Activated CD8-positive, alpha-beta memory T cell treated with anti-CD3 and anti-CD28 coated beads, Interleukin-2, amount 50 U/mL, for 24 hours (primary cell): ENCODE measurements around the gene DDX46.
"Not testable (repeated sequence)": the region's sequence is repeated elsewhere in the genome, so short reads cannot be mapped to it uniquely, and the experiment has no call there.

ENCODE experiments used
- DNase-seq: peaks from one replicate; pipeline ENCODE4 v3.0.0-alpha.2; 2020; ENCODE audit errors: extremely low read depth

The DDX46 gene

GRCh38 chr5:134840811-134841210 is 82.2 kb downstream of the DDX46 start:
- DNase-seq = no peak

GRCh38 chr5:134844252-134844651 is 85.7 kb downstream of the DDX46 start:
- DNase-seq = no peak

- DNase-seq = no peak
These were observed 86.8 kb downstream of the DDX46 start for GRCh38 chr5:134845335-134845851.

DNA sequence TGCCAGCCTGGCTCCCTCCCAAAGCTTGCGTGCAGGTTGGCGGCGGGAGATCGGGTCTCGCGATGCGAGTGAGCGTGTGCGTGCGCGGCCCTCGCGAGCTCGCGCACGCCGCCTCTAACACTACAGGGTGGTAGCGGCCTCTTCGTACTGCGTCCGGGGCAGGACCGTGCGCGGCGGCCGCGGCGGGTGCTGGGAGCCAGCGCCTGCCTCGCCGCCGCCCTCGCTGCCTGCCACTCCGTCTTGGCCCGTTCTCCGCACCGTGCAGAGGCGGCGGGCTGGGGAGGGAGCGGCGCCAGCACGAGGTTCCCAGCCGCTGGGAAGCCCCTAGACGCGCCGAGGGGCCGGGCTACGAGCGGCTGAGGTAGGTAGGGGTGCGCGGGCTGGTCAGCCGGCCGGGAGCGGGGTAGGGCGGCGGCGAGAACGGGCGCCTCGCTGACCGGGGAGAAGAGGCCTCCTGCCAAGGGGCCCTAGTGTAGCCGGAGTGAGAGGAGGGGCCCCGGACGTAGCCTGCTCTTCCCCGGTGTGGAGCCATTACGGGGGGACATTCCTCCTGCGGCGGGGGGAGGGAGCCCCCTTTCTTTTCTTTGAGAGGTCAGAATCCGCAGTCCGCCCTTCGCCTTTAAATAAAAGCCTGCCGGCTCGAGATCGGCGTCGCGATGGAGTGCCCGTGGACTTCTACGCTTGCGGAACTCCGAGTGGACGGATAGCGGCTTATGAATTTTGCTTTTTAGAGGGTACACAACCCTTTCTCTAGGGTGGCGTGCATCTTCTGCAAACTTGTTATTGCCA is 87.5 kb downstream of the DDX46 start, which contains the start of gene C5orf24:
TSS of gene C5orf24 (plus strand) at position 117 of the 789 bp plus-strand sequence. CDS start 8,933 bp downstream, outside the sequence.
- DNase-seq = peak; percentile 81

DNA sequence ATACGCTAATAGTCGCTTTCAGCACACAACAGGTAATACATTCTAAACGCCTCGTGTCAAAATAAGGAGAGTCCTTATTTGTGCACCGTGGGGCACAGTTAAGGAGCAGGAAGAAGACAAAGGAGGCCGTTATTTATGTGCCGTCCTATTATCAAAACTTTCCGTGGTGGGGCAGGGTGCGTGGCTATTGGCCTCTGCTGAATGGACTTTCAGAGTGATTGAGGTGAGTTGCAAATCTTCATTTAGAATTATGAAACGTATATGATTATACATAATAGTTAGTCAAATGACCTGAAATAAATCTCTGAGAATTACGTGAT is 88.0 kb downstream of the DDX46 start:
- no peak for DNase-seq

DNA sequence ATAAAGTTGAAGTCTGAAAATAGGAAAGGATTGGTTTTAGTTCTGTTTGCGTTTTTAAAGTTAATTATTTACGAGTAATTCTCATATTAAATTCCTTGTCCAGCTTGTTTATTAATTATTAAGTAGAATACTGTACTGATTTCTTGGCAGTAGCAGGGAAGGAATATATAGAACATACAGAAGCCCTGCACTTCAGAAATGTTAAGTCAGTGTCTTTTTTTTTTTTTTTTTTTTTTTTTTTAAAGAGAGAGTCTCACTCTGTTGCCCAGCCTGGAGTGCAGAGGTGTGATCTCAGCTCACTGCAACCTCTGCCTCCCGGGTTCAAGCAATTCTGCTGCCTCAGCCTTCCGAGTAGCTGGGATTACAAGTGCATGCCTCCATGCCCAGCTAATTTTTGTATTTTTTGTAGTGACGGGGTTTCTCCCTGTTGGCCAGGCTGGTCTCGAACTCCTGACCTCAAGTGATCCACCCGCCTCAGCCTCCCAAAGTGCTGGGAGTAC is 90.9 kb downstream of the DDX46 start:
- DNase-seq = not testable (repeated sequence)

GRCh38 chr5:134851307-134851923 is 92.8 kb downstream of the DDX46 start:
- DNase-seq = no peak

GRCh38 chr5:134856465-134856864 is 97.9 kb downstream of the DDX46 start:
- not testable (repeated sequence) for DNase-seq

GRCh38 chr5:134857401-134857800 is 98.8 kb downstream of the DDX46 start:
- DNase-seq = no peak

DNA sequence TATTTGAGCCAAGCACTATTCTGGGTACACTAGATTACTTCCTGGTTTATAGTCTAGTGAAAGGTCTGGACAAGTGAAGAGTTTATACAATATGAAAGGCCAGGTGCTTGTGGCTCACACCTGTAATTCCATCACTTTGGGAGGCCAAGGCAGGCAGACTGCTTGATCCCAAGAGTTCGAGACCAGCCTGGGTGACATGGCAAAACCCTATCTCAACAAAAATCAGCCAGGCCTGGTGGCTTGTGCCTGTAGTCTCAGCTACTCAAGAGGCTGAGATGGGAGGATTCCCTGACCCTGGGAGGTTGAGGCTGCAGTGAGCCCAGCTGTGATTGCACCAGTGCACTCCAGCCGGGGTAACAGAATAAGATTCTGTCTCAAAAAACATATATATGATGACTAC is 106.1 kb downstream of the DDX46 start:
- DNase-seq = no peak

DNA sequence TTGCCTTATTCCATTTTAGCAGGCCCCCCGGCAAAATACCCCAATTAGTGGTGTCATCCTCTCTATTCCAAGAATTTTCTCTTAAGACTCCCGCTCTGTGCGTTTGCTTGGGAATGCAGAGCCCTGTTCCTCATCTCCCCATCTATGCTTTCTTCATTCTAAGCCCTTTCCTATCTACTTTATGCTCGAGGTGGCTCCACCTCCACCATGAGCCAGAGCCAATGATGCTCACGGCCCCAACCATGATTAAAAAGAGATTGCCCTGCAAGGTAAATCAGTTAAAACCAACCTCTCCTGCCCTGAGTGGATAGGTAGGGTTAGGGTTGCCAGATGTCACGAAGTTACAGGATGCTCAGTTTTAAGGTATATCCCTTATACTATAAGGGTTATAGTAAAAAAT is 114.9 kb downstream of the DDX46 start:
- DNase-seq = no peak

DNA sequence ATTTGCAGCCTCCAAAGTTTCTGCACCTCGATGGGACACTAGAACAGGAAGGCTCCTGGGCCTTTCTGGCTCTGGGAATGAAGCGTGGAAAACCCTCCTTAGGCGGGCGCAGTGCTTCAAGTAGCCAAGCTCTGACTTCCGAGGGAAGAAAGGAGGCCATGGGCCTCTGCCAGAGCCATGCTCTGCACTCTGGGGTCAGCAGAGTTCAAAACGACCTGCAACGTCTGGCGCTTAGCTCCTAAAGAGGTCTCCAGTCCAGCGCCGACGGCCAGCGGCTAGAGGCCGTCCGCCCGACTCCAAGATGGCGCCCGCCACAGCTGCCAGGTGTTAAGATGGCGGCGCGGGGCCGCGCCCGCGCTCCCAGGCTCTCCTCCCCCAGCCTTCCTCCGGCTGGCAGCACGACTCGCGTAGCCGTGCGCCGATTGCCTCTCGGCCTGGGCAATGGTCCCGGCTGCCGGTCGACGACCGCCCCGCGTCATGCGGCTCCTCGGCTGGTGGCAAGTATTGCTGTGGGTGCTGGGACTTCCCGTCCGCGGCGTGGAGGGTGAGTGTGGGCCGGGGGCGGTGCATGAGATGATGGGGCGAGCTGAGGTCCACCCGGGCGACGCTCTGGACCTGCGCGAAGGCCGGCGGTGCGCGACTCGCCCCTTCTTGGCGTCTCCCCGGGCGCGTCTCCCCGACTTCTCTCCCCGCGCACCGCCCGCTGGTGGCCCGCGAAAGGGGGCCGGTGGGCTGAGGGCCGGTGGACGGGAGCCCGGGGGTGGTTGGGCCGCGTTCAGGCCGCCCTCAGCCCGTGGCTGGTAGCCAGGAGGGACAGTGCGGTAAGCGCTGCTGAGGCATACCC is 115.6 kb downstream of the DDX46 start, which contains the start of gene TXNDC15:
TSS of gene TXNDC15 (plus strand) at position 385 of the 844 bp plus-strand sequence. CDS start at position 442, 57 bp downstream.
- peak; percentile 60 for DNase-seq

GRCh38 chr5:134874831-134875655 is 116.5 kb downstream of the DDX46 start:
- no peak for DNase-seq

GRCh38 chr5:134877159-134877558 is 118.6 kb downstream of the DDX46 start:
- no peak for DNase-seq

DNA sequence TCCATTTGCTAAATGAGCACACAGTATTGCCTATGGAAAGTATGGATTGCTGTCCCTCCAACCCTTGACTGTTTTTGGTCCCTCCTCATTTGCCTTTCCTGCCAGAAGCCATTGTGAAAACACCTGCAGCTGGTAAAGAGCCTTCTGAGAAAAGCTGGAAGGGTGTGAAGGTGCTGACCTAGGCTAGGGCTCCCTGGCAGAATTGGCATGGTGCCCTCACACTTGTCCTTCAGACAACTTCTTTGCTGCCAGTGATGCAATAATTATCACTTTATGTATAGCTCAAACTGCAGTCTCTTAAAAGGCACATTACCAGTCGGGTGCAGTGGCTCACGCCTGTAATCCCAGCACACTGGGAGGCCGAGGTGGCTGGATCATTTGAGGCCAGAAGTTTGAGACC is 119.8 kb downstream of the DDX46 start:
- no peak for DNase-seq

DNA sequence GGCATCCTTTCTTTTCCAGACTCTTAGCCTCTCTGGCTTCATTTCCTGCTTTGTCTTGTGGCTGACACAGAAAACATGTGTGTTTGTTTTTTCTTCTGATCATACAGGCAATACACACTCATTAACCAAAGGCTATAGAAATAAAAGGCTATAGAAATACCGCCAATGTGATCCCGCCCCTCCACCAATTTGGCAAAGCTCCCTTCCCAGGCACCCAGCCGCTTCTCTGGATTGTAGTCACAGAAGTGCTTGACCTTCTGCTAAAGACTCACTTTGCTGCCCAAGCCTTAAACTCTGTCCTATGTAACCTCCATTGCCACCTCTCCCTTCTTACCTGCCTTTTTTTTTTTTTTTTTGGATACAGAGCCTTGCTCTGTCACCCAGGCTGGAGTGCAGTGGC is 120.9 kb downstream of the DDX46 start:
- DNase-seq = no peak
